Head of caudate nucleus (tissue), 42 donors: Measurements from ENCODE around the gene EFNA4.

ENCODE experiments used
- DNase-seq, 42 donors: peaks; one replicate each; pipeline versions ENCODE4 v3.0.0 to v3.0.0-alpha.2; 2020 to 2021; ENCODE audit warnings: mixed read lengths in 7 of 42
- intact Hi-C: fragments of 100-400 bp; cut with DNase I; formaldehyde crosslinking; loops from one replicate; pipeline ENCODE4 v1.15.0; 2022

EFNA4 gene, protein sequence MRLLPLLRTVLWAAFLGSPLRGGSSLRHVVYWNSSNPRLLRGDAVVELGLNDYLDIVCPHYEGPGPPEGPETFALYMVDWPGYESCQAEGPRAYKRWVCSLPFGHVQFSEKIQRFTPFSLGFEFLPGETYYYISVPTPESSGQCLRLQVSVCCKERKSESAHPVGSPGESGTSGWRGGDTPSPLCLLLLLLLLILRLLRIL

DNA sequence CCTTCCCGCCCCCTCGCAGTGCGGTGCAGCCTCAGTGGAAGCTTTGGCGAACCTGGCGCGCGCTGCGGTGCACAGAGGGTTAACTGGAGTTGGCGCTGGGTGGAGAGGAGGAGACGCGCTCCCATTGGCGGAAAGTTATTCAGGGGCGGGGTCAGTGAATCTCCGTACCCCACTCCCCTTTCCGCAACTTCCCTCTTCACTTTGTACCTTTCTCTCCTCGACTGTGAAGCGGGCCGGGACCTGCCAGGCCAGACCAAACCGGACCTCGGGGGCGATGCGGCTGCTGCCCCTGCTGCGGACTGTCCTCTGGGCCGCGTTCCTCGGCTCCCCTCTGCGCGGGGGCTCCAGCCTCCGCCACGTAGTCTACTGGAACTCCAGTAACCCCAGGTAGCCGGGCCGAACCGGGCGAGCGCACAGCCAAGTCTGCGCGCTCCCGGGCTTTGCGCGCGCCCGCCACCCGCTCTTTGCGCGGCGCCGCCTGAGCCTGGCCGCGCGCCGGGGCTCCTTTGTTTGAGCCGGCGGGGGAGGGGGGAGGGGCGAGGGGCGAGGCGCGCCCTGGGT lies at the start of gene EFNA4:
Gene EFNA4 (plus strand): TSS at position 191 of the 561 bp plus-strand sequence. CDS start 84 bp downstream, at position 275.
- intact Hi-C loops = loop anchor here (10.0 kb wide), 1 partner anchor 59 kb away; the partner anchor contains the start of gene ZBTB7B
- peak in 39 of 42 donors; percentile 35 to 89 (median 74) for DNase-seq

GRCh38 chr1:155014709-155015508 lies 48.6 kb upstream of the EFNA4 start:
- intact Hi-C loops = no loop called here
- DNase-seq = no peak

- DNase-seq = no peak
- intact Hi-C loops = no loop called here
Measured at GRCh38 chr1:155015527-155016230, 47.9 kb upstream of the EFNA4 start.

DNA sequence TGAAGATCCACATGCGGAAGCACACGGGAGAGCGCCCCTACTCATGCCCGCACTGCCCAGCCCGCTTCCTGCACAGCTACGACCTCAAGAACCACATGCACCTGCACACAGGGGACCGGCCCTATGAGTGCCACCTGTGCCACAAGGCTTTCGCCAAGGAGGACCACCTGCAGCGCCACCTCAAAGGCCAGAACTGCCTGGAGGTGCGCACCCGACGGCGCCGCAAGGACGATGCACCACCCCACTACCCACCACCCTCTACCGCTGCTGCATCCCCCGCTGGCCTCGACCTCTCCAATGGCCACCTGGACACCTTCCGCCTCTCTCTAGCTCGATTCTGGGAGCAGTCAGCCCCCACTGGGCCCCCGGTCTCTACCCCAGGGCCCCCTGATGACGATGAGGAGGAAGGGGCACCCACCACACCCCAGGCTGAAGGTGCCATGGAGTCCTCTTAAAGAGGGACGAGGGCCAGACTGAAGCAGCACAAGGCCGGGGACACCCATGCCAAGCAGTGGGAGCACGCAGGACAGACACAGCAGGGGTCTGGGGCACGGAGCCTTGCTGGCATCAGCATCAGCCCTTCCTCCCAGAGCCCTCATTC lies 47.2 kb upstream of the EFNA4 start:
- intact Hi-C loops = no loop called here
- no peak for DNase-seq

GRCh38 chr1:155017041-155017945 lies 46.2 kb upstream of the EFNA4 start:
- peak; percentile 71 to 95 (median 89) for DNase-seq
- intact Hi-C loops = no loop called here

DNA sequence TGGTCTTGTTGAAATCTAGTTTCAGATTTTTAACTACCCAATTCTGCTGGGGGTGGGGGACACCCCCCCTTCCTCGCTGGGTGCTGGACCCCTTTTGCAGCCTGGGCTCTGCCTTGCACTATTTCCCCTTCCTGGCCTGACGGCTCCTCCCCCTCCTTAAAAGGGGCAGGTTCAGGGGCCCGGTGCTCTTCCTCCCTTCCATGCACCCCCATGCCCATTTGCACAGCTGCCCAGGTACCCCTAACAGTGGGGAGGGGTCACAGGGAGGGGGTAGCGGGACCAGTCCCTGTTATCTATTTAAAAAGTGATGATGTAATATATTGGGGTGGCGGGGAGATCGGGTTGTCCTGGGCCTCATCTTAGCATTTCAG lies 45.6 kb upstream of the EFNA4 start:
- no peak for DNase-seq
- intact Hi-C loops = no loop called here

- intact Hi-C loops = no loop called here
- no peak for DNase-seq
Measured at GRCh38 chr1:155018617-155019348, 44.8 kb upstream of the EFNA4 start.

- DNase-seq = peak in 10 of 42 donors; percentile 24 to 77 (median 48)
- intact Hi-C loops = no loop called here
Measured at GRCh38 chr1:155019377-155020245, 43.9 kb upstream of the EFNA4 start.

DNA sequence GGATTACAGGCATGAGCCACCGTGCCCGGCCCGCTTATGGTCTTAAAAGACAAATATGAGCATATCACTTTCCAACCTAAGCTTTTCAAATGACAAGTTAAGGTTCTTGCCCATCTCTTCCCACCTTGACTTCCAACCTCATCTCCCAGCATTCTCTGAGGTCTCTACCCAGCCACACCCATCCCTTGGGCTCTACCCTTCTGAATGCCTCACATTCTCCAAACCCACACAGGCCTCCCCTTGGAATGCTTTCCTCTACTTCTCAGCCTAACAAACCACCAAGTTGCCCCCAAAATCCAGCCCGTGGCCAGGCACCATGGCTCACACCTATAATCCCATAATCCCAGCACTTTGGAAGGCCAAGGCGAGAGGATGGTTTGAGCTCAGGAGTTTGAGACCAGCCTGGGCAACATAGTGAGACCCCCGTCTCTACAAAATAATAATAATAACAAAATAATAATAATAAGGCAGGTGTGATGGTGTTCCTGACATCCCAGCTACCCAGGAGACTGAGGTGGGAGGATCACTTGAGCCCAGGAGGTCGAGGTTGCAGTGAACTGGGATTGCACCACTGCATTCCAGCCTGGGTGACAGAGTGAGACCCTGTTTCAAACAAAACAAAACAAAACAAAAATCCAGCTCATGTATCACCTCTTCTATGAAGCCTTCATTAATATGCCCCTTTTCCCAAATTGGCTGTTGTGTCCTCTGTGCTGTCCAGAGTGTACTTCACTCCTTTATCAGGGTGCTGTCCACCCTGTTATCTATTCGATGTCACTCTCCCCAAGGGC lies 41.2 kb upstream of the EFNA4 start:
- DNase-seq = no peak
- intact Hi-C loops = no loop called here

DNA sequence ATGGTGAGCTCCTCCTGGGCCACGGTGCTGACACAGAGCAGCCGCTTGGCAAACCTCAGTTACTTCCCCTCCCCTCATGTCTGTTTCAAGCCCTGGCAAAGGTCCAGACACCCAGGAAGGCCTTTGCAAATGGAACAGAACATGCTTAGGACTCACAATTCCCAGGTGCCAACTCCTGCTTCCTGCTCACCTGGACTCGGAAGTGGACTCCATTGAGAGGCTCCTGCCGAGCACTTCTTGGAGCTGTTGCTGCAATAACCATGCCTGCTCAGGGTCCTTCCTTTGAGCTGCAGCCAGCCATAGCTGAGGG lies 40.7 kb upstream of the EFNA4 start:
- no peak for DNase-seq
- intact Hi-C loops = no loop called here

GRCh38 chr1:155023627-155024026 lies 39.9 kb upstream of the EFNA4 start:
- DNase-seq = no peak
- intact Hi-C loops = no loop called here

- intact Hi-C loops = no loop called here
- DNase-seq = no peak
Measured at GRCh38 chr1:155024315-155024714, 39.2 kb upstream of the EFNA4 start.

DNA sequence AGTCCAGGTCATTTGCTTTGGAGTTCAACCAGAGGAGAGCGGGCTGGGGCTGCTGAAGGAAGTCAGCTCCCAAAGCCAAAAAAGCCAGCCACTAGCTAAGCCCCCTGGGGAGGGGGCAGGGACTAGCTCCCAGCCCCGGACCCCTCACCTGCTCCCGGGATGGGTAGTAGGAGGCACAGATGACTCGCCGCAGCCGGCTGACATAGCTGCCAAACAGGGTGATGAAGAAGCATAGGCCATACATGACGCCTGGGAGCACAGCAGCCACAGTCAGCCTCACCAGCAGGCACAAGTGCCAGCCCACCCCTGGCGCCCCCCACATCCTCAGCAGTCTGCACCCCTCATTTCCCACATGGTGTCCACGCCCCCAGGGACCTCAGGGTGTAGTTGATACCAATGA lies 37.4 kb upstream of the EFNA4 start:
- intact Hi-C loops = no loop called here

DNA sequence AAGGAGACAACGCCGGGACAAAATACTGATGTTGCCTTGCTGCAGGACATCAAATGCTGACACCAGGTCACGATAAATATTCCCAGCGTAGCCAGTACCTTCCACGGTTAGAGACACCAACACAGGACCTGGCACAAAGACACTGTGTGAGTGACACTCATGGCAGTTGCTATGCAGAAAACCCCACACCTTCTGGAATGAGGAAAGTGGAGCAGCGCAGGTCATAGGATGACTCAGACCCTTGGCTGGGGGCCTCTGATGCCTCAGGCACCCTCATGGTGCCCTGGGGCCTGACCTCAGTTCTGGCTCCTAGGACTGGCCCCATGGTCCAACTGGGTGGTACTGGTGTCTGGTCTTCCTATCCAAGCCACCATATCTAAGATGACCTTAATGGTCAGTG lies 37.0 kb upstream of the EFNA4 start:
- intact Hi-C loops = no loop called here
- DNase-seq = no peak

More for the DNA sequence above, 37.4 kb upstream of the EFNA4 start:
- no peak for DNase-seq

DNA sequence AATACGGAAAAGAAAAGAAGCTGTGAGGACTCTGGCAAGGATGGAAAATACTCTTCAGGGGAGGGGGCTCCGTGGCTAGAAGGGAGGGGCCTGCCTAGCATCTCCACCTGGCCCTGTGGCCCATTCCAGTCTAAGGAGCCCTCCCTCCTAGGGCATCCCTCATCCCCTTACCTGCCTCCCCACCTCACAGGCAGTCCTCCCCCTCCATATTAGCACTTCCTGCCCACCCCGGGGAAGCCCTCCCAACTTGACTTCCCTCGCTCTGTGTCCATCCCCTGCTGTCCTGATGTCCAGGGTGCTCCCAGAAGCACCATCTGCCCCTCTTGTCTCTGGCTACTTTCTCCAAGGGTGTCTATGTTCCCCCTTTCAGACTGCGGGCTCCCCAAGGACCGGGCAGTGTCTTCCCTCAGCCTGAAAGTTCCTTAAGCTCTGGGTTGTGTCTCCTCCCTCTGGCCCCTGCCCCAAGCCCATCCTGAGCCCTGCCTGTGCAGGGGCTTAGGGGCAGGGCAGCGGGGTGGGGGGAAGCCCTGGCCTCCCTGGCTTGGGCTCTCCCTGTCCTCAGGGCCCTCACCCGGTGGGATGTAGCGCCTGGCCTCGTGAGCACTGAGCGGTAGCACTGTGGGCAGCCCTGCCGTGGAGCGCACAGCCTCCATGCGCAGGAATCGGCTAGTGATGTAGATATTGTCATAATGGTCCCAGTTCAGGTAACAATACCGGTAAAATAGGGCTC lies 33.9 kb upstream of the EFNA4 start:
- intact Hi-C loops = no loop called here
- DNase-seq = no peak
